ENCODE data around the gene TRMT11. TPM values are rescaled to one million over a fixed set of nuclear protein-coding genes. Genes with fewer than 3 reads are reported as not detected.

The TRMT11 gene
- total RNA-seq, 1 donor from 2014 or later = 27.7 TPM

GRCh38 chr6:126040394-126040793 is 54.1 kb downstream of the TRMT11 start:
- Mint-ChIP-seq H3K9me3 (ENCODE audit: unreplicated experiment) (no peaks in the 10 kb centered on the region), H3K27me3 (ENCODE audit: unreplicated experiment) (no peaks in the 10 kb centered on the region), H3K27ac (ENCODE audit: unreplicated experiment) (no peak overlapping the region), H3K36me3 (ENCODE audit: unreplicated experiment) (peaks cover 5% of the 10 kb centered on the region), H3K4me3 (ENCODE audit: unreplicated experiment) (no peak overlapping the region), H3K4me1 (ENCODE audit: low read depth, unreplicated experiment) (no peaks in the 10 kb centered on the region)
- TF ChIP-seq CTCF (IDR thresholded peaks at IDR 0.05; ENCODE audit: partially characterized antibody, unreplicated experiment) = no peak
- no peak for DNase-seq

- no peak for DNase-seq
- H3K36me3 Mint-ChIP-seq (ENCODE audit: unreplicated experiment) = peaks cover 5% of the 10 kb centered on the region
- H3K4me3 Mint-ChIP-seq (ENCODE audit: unreplicated experiment) = no peak overlapping the region
- H3K27ac Mint-ChIP-seq (ENCODE audit: unreplicated experiment) = no peak overlapping the region
- TF ChIP-seq CTCF (IDR thresholded peaks at IDR 0.05; ENCODE audit: partially characterized antibody, unreplicated experiment) = no peak
- H3K27me3 Mint-ChIP-seq (ENCODE audit: unreplicated experiment) = no peaks in the 10 kb centered on the region
- H3K9me3 Mint-ChIP-seq (ENCODE audit: unreplicated experiment) = no peaks in the 10 kb centered on the region
- no peaks in the 10 kb centered on the region for H3K4me1 Mint-ChIP-seq (ENCODE audit: low read depth, unreplicated experiment)
Observed at GRCh38 chr6:126040826-126041225, 54.5 kb downstream of the TRMT11 start.

- no peak overlapping the region for H3K4me3 Mint-ChIP-seq (ENCODE audit: unreplicated experiment)
- H3K27me3 Mint-ChIP-seq (ENCODE audit: unreplicated experiment) = no peaks in the 10 kb centered on the region
- peaks cover 5% of the 10 kb centered on the region for H3K36me3 Mint-ChIP-seq (ENCODE audit: unreplicated experiment)
- TF ChIP-seq CTCF (IDR thresholded peaks at IDR 0.05; ENCODE audit: partially characterized antibody, unreplicated experiment) = no peak
- no peak overlapping the region for H3K27ac Mint-ChIP-seq (ENCODE audit: unreplicated experiment)
- H3K9me3 Mint-ChIP-seq (ENCODE audit: unreplicated experiment) = no peaks in the 10 kb centered on the region
- DNase-seq = no peak
- H3K4me1 Mint-ChIP-seq (ENCODE audit: low read depth, unreplicated experiment) = no peaks in the 10 kb centered on the region
Observed at GRCh38 chr6:126041516-126041915, 55.2 kb downstream of the TRMT11 start.

- DNase-seq = no peak
- Mint-ChIP-seq H3K27me3 (ENCODE audit: unreplicated experiment) (no peaks in the 10 kb centered on the region), H3K36me3 (ENCODE audit: unreplicated experiment) (peaks cover 5% of the 10 kb centered on the region), H3K4me1 (ENCODE audit: low read depth, unreplicated experiment) (no peaks in the 10 kb centered on the region), H3K4me3 (ENCODE audit: unreplicated experiment) (no peak overlapping the region), H3K27ac (ENCODE audit: unreplicated experiment) (no peak overlapping the region), H3K9me3 (ENCODE audit: unreplicated experiment) (no peaks in the 10 kb centered on the region)
- TF ChIP-seq CTCF (IDR thresholded peaks at IDR 0.05; ENCODE audit: partially characterized antibody, unreplicated experiment) = no peak
Observed at GRCh38 chr6:126042001-126042419, 55.7 kb downstream of the TRMT11 start.

- DNase-seq = no peak
- Mint-ChIP-seq H3K27me3 (ENCODE audit: unreplicated experiment) (no peaks in the 10 kb centered on the region), H3K4me3 (ENCODE audit: unreplicated experiment) (no peak overlapping the region), H3K4me1 (ENCODE audit: low read depth, unreplicated experiment) (no peaks in the 10 kb centered on the region), H3K36me3 (ENCODE audit: unreplicated experiment) (peaks cover 5% of the 10 kb centered on the region), H3K9me3 (ENCODE audit: unreplicated experiment) (no peaks in the 10 kb centered on the region), H3K27ac (ENCODE audit: unreplicated experiment) (no peak overlapping the region)
- TF ChIP-seq CTCF (IDR thresholded peaks at IDR 0.05; ENCODE audit: partially characterized antibody, unreplicated experiment) = no peak
Observed at GRCh38 chr6:126047648-126048047, 61.3 kb downstream of the TRMT11 start.

Measured in glutamatergic neuron (in vitro differentiated cells).